Measurements from ENCODE around the gene CA12.

DNA sequence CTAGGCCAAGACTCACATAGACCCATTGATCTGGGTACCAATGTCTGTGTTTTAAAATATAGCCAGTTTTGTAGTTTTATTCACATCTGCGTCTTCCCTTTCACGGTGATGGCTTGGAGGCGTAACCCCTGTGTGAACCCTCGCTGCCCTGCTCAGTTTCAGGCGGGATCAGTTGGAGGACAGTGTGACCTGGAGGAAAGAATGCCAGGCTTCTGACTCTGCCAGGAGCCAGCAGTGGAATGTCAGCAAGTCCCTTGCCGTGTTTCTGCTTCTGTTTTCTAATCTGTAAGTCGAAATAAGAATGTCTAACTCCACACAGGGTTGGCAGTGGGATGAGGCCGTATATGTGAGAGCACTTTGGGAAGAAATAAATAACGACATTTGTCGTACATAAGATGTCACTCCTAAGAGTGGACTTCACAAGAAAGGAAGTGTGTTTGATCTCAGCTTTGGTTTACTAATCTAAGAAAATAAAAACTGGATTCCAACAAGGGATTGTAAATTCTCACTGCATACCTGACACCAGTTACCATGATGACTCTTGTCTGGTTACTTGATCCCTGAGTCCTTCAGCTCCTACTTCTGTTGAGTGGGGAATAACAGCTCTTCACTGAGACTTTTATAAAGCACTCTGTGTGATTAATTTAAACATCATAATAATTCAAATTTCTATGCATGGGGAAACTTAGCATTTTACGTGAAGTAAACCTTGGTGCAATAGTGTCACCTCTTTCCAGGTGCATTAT, 6.3 kb upstream of the CA12 start:
- no peak for TF ChIP-seq CTCF (IDR thresholded peaks at IDR 0.05)
- no peak for TF ChIP-seq POLR2A (IDR thresholded peaks at IDR 0.05)

Data from vagina (tissue), 2 donors.